GM19240 (cell line): ENCODE results near the gene DEFB125.

Experiments used
- DNase-seq: peaks from one replicate; pipeline ENCODE4 v3.0.0; 2011; ENCODE audit warnings: low spot score; ENCODE audit not compliant: insufficient read length

The DEFB125 gene

GRCh38 chr20:145877-146276, 58.4 kb downstream of the DEFB125 start:
- DNase-seq, result no peak
